ENCODE results near the gene TVP23A.
"Not testable (repeated sequence)": the region's sequence is repeated elsewhere in the genome, so short reads cannot be mapped to it uniquely, and the experiment has no call there.

TVP23A gene

GRCh38 chr16:10750793-10751192 is 67.8 kb downstream of the TVP23A start:
- Histone ChIP-seq H3K9me3 (ENCODE audit: insufficient read depth, low read length) (no peaks in the 10 kb centered on the region), H3K4me1 (ENCODE audit: insufficient read depth, insufficient read length) (no peaks in the 10 kb centered on the region), H3K27me3 (ENCODE audit: insufficient read depth, insufficient read length) (no peaks in the 10 kb centered on the region), H3K36me3 (ENCODE audit: insufficient read depth, insufficient read length, low read length) (peaks cover 68% of the 10 kb centered on the region), H3K9ac (ENCODE audit: insufficient read length, low read depth) (no peak overlapping the region), H3K4me3 (ENCODE audit: insufficient read length, low read depth) (no peak overlapping the region)
- DNase-seq (ENCODE audit: low read depth, low spot score) = no peak
- no peak for TF ChIP-seq ZNF274 (IDR thresholded peaks at IDR 0.05; ENCODE audit: low read depth, low read length)
- no peak for TF ChIP-seq YY1 (IDR thresholded peaks at IDR 0.05; ENCODE audit: insufficient read depth, insufficient read length)
- TF ChIP-seq SUZ12 (IDR thresholded peaks at IDR 0.05; ENCODE audit: extremely low read depth, insufficient read depth, insufficient read length) = no peak

GRCh38 chr16:10745841-10746240 is 72.8 kb downstream of the TVP23A start:
- Histone ChIP-seq H3K9ac (ENCODE audit: insufficient read length, low read depth) (no peak overlapping the region), H3K36me3 (ENCODE audit: insufficient read depth, insufficient read length, low read length) (peaks cover 41% of the 10 kb centered on the region), H3K4me3 (ENCODE audit: insufficient read length, low read depth) (no peak overlapping the region), H3K4me1 (ENCODE audit: insufficient read depth, insufficient read length) (no peaks in the 10 kb centered on the region), H3K9me3 (ENCODE audit: insufficient read depth, low read length) (no peaks in the 10 kb centered on the region), H3K27me3 (ENCODE audit: insufficient read depth, insufficient read length) (no peaks in the 10 kb centered on the region)
- DNase-seq (ENCODE audit: low read depth, low spot score) = no peak
- TF ChIP-seq YY1 (IDR thresholded peaks at IDR 0.05; ENCODE audit: insufficient read depth, insufficient read length) (no peak), ZNF274 (IDR thresholded peaks at IDR 0.05; ENCODE audit: low read depth, low read length) (no peak), SUZ12 (IDR thresholded peaks at IDR 0.05; ENCODE audit: extremely low read depth, insufficient read depth, insufficient read length) (no peak)

- TF ChIP-seq ZNF274 (IDR thresholded peaks at IDR 0.05; ENCODE audit: low read depth, low read length) = no peak
- TF ChIP-seq YY1 (IDR thresholded peaks at IDR 0.05; ENCODE audit: insufficient read depth, insufficient read length) = no peak
- TF ChIP-seq SUZ12 (IDR thresholded peaks at IDR 0.05; ENCODE audit: extremely low read depth, insufficient read depth, insufficient read length) = no peak
- Histone ChIP-seq H3K9ac (ENCODE audit: insufficient read length, low read depth) (peak overlapping the region; percentile 76), H3K27me3 (ENCODE audit: insufficient read depth, insufficient read length) (no peaks in the 10 kb centered on the region), H3K4me1 (ENCODE audit: insufficient read depth, insufficient read length) (no peaks in the 10 kb centered on the region), H3K9me3 (ENCODE audit: insufficient read depth, low read length) (no peaks in the 10 kb centered on the region), H3K4me3 (ENCODE audit: insufficient read length, low read depth) (peak overlapping the region; percentile 44), H3K36me3 (ENCODE audit: insufficient read depth, insufficient read length, low read length) (peaks cover 34% of the 10 kb centered on the region)
- DNase-seq (ENCODE audit: low read depth, low spot score) = peak; percentile 5
Measured at GRCh38 chr16:10744370-10745030, 74.1 kb downstream of the TVP23A start.

GRCh38 chr16:10743610-10744369 is 74.8 kb downstream of the TVP23A start, which contains the start of gene NUBP1:
TSS of gene NUBP1 (plus strand) at chr16:10743842. CDS start at chr16:10743864, 22 bp downstream.
- no peaks in the 10 kb centered on the region for H3K9me3 ChIP-seq (ENCODE audit: insufficient read depth, low read length)
- TF ChIP-seq ZNF274 (IDR thresholded peaks at IDR 0.05; ENCODE audit: low read depth, low read length) (no peak), YY1 (IDR thresholded peaks at IDR 0.05; ENCODE audit: insufficient read depth, insufficient read length) (no peak), SUZ12 (IDR thresholded peaks at IDR 0.05; ENCODE audit: extremely low read depth, insufficient read depth, insufficient read length) (no peak)
- H3K27me3 ChIP-seq (ENCODE audit: insufficient read depth, insufficient read length) = no peaks in the 10 kb centered on the region
- H3K4me1 ChIP-seq (ENCODE audit: insufficient read depth, insufficient read length) = no peaks in the 10 kb centered on the region
- peak within 1 kb of the TSS; percentile 86 for H3K4me3 ChIP-seq (ENCODE audit: insufficient read length, low read depth)
- DNase-seq (ENCODE audit: low read depth, low spot score) = peak; percentile 96
- peak within 1 kb of the TSS; percentile 97 for H3K9ac ChIP-seq (ENCODE audit: insufficient read length, low read depth)
- H3K36me3 ChIP-seq (ENCODE audit: insufficient read depth, insufficient read length, low read length) = peaks cover 30% of the 10 kb centered on the region

- TF ChIP-seq YY1 (IDR thresholded peaks at IDR 0.05; ENCODE audit: insufficient read depth, insufficient read length) (no peak), SUZ12 (IDR thresholded peaks at IDR 0.05; ENCODE audit: extremely low read depth, insufficient read depth, insufficient read length) (no peak), ZNF274 (IDR thresholded peaks at IDR 0.05; ENCODE audit: low read depth, low read length) (no peak)
Measured at GRCh38 chr16:10743227-10743609, 75.4 kb downstream of the TVP23A start.

GRCh38 chr16:10741844-10742243 is 76.8 kb downstream of the TVP23A start:
- Histone ChIP-seq H3K36me3 (ENCODE audit: insufficient read depth, insufficient read length, low read length) (peaks cover 13% of the 10 kb centered on the region), H3K9ac (ENCODE audit: insufficient read length, low read depth) (no peak overlapping the region), H3K27me3 (ENCODE audit: insufficient read depth, insufficient read length) (no peaks in the 10 kb centered on the region), H3K9me3 (ENCODE audit: insufficient read depth, low read length) (no peaks in the 10 kb centered on the region), H3K4me1 (ENCODE audit: insufficient read depth, insufficient read length) (peaks cover 2% of the 10 kb centered on the region), H3K4me3 (ENCODE audit: insufficient read length, low read depth) (no peak overlapping the region)
- no peak for DNase-seq (ENCODE audit: low read depth, low spot score)
- no peak for TF ChIP-seq YY1 (IDR thresholded peaks at IDR 0.05; ENCODE audit: insufficient read depth, insufficient read length)
- TF ChIP-seq ZNF274 (IDR thresholded peaks at IDR 0.05; ENCODE audit: low read depth, low read length) = no peak
- TF ChIP-seq SUZ12 (IDR thresholded peaks at IDR 0.05; ENCODE audit: extremely low read depth, insufficient read depth, insufficient read length) = no peak

More at GRCh38 chr16:10743227-10743609, 75.4 kb downstream of the TVP23A start:
- H3K9me3 ChIP-seq (ENCODE audit: insufficient read depth, low read length) = no peaks in the 10 kb centered on the region
- peak overlapping the region; percentile 97 for H3K9ac ChIP-seq (ENCODE audit: insufficient read length, low read depth)
- peak overlapping the region; percentile 86 for H3K4me3 ChIP-seq (ENCODE audit: insufficient read length, low read depth)
- H3K4me1 ChIP-seq (ENCODE audit: insufficient read depth, insufficient read length) = peaks cover 1% of the 10 kb centered on the region
- no peak for DNase-seq (ENCODE audit: low read depth, low spot score)
- H3K27me3 ChIP-seq (ENCODE audit: insufficient read depth, insufficient read length) = no peaks in the 10 kb centered on the region
- peaks cover 24% of the 10 kb centered on the region for H3K36me3 ChIP-seq (ENCODE audit: insufficient read depth, insufficient read length, low read length)

GRCh38 chr16:10741249-10741648 is 77.3 kb downstream of the TVP23A start:
- H3K27me3 ChIP-seq (ENCODE audit: insufficient read depth, insufficient read length); DNase-seq (ENCODE audit: low read depth, low spot score); H3K36me3 ChIP-seq (ENCODE audit: insufficient read depth, insufficient read length, low read length); H3K9ac ChIP-seq (ENCODE audit: insufficient read length, low read depth); H3K9me3 ChIP-seq (ENCODE audit: insufficient read depth, low read length); H3K4me1 ChIP-seq (ENCODE audit: insufficient read depth, insufficient read length); H3K4me3 ChIP-seq (ENCODE audit: insufficient read length, low read depth): not testable (repeated sequence)

Data from NT2/D1 (cell line).